H9 (cell line): ENCODE results near the gene TAF8. TPM values are rescaled to one million over a fixed set of nuclear protein-coding genes. Genes with fewer than 3 reads are reported as not detected.

Experiments used
- DNase-seq: peaks from one replicate; pipeline ENCODE4 v3.0.0-alpha.2; 2017
- H2AFZ ChIP-seq: one replicate; pipeline ENCODE4 v1.6.1; 2013; ENCODE audit warnings: mild to moderate bottlenecking, low read length, control low read depth, moderate library complexity
- H2AK5ac ChIP-seq: 2 replicates; pipeline ENCODE4 v1.6.1; 2013; ENCODE audit warnings: low read length, control low read depth, mixed read lengths; ENCODE audit not compliant: insufficient read length
- H2BK120ac ChIP-seq: one replicate; pipeline ENCODE4 v1.6.1; 2013; ENCODE audit warnings: low read depth, mild to moderate bottlenecking, low read length, control low read depth, inconsistent platforms; ENCODE audit not compliant: poor library complexity, severe bottlenecking
- H2BK12ac ChIP-seq: 2 replicates; pipeline ENCODE4 v1.6.1; 2013; ENCODE audit warnings: low read length, control low read depth, mixed read lengths, low read depth; ENCODE audit not compliant: insufficient read length
- H2BK15ac ChIP-seq: 2 replicates; pipeline ENCODE4 v1.6.1; 2013; ENCODE audit warnings: low read depth, low read length, control low read depth
- H2BK20ac ChIP-seq: one replicate; pipeline ENCODE4 v1.6.1; 2013; ENCODE audit warnings: low read depth, mild to moderate bottlenecking, low read length, control low read depth, inconsistent platforms; ENCODE audit not compliant: poor library complexity, severe bottlenecking
- H2BK5ac ChIP-seq: 2 replicates; pipeline ENCODE4 v1.6.1; 2013; ENCODE audit warnings: low read length, control low read depth, mixed read lengths; ENCODE audit not compliant: insufficient read length
- H3K14ac ChIP-seq: 2 replicates; pipeline ENCODE4 v1.6.1; 2013; ENCODE audit warnings: low read length, control low read depth; ENCODE audit not compliant: insufficient read depth
- H3K18ac ChIP-seq: 2 replicates; pipeline ENCODE4 v1.6.1; 2013; ENCODE audit warnings: low read depth, mild to moderate bottlenecking, mixed read lengths, low read length, control low read depth; ENCODE audit not compliant: insufficient read length
- H3K23ac ChIP-seq: 2 replicates; pipeline ENCODE4 v1.6.1; 2013; ENCODE audit warnings: low read length, control low read depth, mixed read lengths, low read depth; ENCODE audit not compliant: insufficient read length
- H3K23me2 ChIP-seq: 2 replicates; pipeline ENCODE4 v1.6.1; 2013; ENCODE audit warnings: low read depth, mild to moderate bottlenecking, mixed read lengths, low read length, control low read depth; ENCODE audit not compliant: insufficient read length, poor library complexity, severe bottlenecking
- H3K27ac ChIP-seq: 2 replicates; pipeline ENCODE4 v1.5.1; 2013; ENCODE audit warnings: low read length, control low read depth, mixed read lengths, low read depth; ENCODE audit not compliant: insufficient read length
- H3K27me3 ChIP-seq: 2 replicates; pipeline ENCODE4 v1.6.1; 2013; ENCODE audit warnings: low read length, control low read depth, inconsistent platforms; ENCODE audit not compliant: insufficient read depth
- H3K4ac ChIP-seq: 2 replicates; pipeline ENCODE4 v1.6.1; 2013; ENCODE audit warnings: low read depth, mild to moderate bottlenecking, control low read depth, inconsistent platforms, low read length, moderate library complexity
- H3K4me1 ChIP-seq: 2 replicates; pipeline ENCODE4 v1.6.1; 2013; ENCODE audit warnings: low read length, control low read depth, inconsistent platforms; ENCODE audit not compliant: insufficient read depth
- H3K4me2 ChIP-seq: 2 replicates; pipeline ENCODE4 v1.6.1; 2013; ENCODE audit warnings: low read length, control low read depth, mixed read lengths; ENCODE audit not compliant: insufficient read length, insufficient read depth
- H3K56ac ChIP-seq: 2 replicates; pipeline ENCODE4 v1.6.1; 2013; ENCODE audit warnings: low read depth, mild to moderate bottlenecking, mixed read lengths, low read length, control low read depth; ENCODE audit not compliant: insufficient read length
- H3K79me1 ChIP-seq: 2 replicates; pipeline ENCODE4 v1.6.1; 2013; ENCODE audit warnings: low read depth, mild to moderate bottlenecking, moderate library complexity, low read length, control low read depth, inconsistent platforms; ENCODE audit not compliant: insufficient read depth, poor library complexity, severe bottlenecking
- H3K79me2 ChIP-seq: 2 replicates; pipeline ENCODE4 v1.6.1; 2013; ENCODE audit warnings: low read length, control low read depth, inconsistent platforms; ENCODE audit not compliant: insufficient read depth
- H3K9ac ChIP-seq: 2 replicates; pipeline ENCODE4 v1.6.1; 2013; ENCODE audit warnings: low read length, control low read depth, mixed read lengths; ENCODE audit not compliant: insufficient read length; ENCODE audit errors: extremely low read depth
- H3K9me3 ChIP-seq: one replicate; pipeline ENCODE4 v1.6.1; 2013; ENCODE audit warnings: low read depth, low read length, inconsistent platforms; ENCODE audit not compliant: control insufficient read depth
- H3T11ph ChIP-seq: one replicate; pipeline ENCODE4 v1.6.1; 2013; ENCODE audit warnings: mild to moderate bottlenecking, low read length, control low read depth, inconsistent platforms
- H4K20me1 ChIP-seq: one replicate; pipeline ENCODE4 v1.6.1; 2013; ENCODE audit not compliant: control insufficient read depth, insufficient read length, insufficient read depth
- H4K5ac ChIP-seq: 2 replicates; pipeline ENCODE4 v1.6.1; 2013; ENCODE audit warnings: low read depth, mild to moderate bottlenecking, mixed read lengths, low read length, control low read depth; ENCODE audit not compliant: insufficient read length
- H4K8ac ChIP-seq: replicated peaks from 2 replicates; pipeline ENCODE4 v1.6.1; 2013; ENCODE audit warnings: low read length, control low read depth, mixed read lengths, low read depth; ENCODE audit not compliant: insufficient read length
- H4K91ac ChIP-seq: 2 replicates; pipeline ENCODE4 v1.6.1; 2013; ENCODE audit warnings: low read depth, mild to moderate bottlenecking, moderate library complexity, mixed read lengths, low read length, control low read depth; ENCODE audit not compliant: insufficient read length
- H3K27ac Mint-ChIP-seq, 3 experiments: 2 replicates in 2 of 3; 3 replicates in 1 of 3; pipeline ENCODE4 v1.8.0; 2020 to 2021; ENCODE audit warnings: mixed read lengths in 3 of 3, mild to moderate bottlenecking in 1 of 3, moderate library complexity in 1 of 3
- H3K27me3 Mint-ChIP-seq: 2 replicates; pipeline ENCODE4 v1.8.0; 2021; ENCODE audit warnings: low read depth, mild to moderate bottlenecking, moderate library complexity, mixed read lengths
- H3K36me3 Mint-ChIP-seq, 3 experiments: 2 replicates in 2 of 3; 3 replicates in 1 of 3; pipeline ENCODE4 v1.8.0; 2020 to 2021; ENCODE audit warnings: low read depth in 3 of 3, mixed read lengths in 3 of 3; ENCODE audit not compliant: insufficient read depth in 1 of 3
- H3K4me1 Mint-ChIP-seq, 2 experiments: 2 replicates each; pipeline ENCODE4 v1.8.0; 2020; ENCODE audit warnings: mixed read lengths in 2 of 2
- H3K4me3 Mint-ChIP-seq, 2 experiments: 2 replicates in 1 of 2; 3 replicates in 1 of 2; pipeline ENCODE4 v1.8.0; 2020 to 2021; ENCODE audit warnings: mild to moderate bottlenecking in 2 of 2, mixed read lengths in 2 of 2, moderate library complexity in 1 of 2
- H3K9me3 Mint-ChIP-seq, 2 experiments: 2 replicates in 1 of 2; 3 replicates in 1 of 2; pipeline ENCODE4 v1.8.0; 2020; ENCODE audit warnings: mild to moderate bottlenecking in 2 of 2, mixed read lengths in 2 of 2, moderate library complexity in 1 of 2
- CTCF ChIP-seq: fragments of 200-600 bp; sonication (generic); conservative IDR thresholded peaks from 3 replicates; pipeline ENCODE4 v1.8.0; 2021; ENCODE audit warnings: antibody characterized with exemption, mild to moderate bottlenecking
- WGBS: extraction: QIAGEN DNeasy Blood & Tissue Kit; methylation state at CpG from one replicate; pipeline ENCODE4 v1.1.7; 2013; ENCODE audit warnings: missing lambda C conversion rate, low lambda C conversion rate, mixed read lengths; ENCODE audit not compliant: insufficient read length; ENCODE audit errors: extremely low coverage; 5-methylcytosine and 5-hydroxymethylcytosine counted together
- total RNA-seq: library from RNA; stranded (reverse); gene quantifications from 2 replicates; pipeline ENCODE4 v1.2.1, GENCODE V29; 2021

The TAF8 gene
- total RNA-seq, 1 experiment from 2014 or later, result 30.4 TPM

DNA sequence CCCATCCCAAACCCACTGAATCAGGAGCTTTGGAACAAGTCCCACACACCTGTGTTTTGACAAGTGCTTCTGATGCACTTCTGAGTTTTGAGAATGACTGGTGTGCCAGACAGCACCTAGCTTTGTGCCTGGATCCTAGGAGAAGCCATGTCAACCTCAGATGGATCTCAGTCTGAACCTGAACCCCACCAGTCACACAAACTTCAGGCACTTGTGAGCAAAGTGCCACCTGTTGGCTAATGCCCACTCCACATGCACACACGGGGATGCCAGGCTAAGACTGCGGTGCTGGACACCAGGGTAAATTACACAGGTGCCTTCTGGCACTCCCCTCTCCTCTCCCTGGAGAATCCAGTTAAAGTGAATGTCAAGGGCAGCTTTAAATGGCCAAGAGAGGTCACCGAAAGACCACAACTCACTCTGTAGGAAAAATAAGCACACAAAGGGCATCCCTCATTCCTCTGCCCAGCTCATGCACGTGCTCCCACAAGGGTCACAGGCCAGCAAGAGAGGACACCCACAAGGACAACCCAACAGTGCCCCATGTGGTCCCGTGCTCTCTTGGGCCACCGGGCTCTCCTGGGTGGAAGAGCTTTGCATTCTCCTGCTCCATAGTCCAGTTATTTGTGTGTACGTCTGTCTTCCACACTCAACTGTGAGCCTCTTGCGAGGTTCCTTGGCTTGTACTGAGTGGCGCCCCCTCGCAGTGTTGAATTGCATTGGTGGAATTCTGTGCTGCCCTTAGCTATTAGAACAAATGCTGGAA is 45.6 kb downstream of the TAF8 start:
- no peak overlapping the region for H4K5ac ChIP-seq
- H3K14ac ChIP-seq, result no peak overlapping the region
- no peaks in the 10 kb centered on the region for H4K20me1 ChIP-seq
- H3K23me2 ChIP-seq, result no peaks in the 10 kb centered on the region
- no peak overlapping the region for H3K23ac ChIP-seq
- DNase-seq, result peak; percentile 41
- no peak overlapping the region for H3K4ac ChIP-seq
- H3K4me2 ChIP-seq, result no peak overlapping the region
- no peak overlapping the region for H3K4me3 Mint-ChIP-seq
- no peak overlapping the region for H3K56ac ChIP-seq
- no peak overlapping the region for H2BK120ac ChIP-seq
- H4K8ac ChIP-seq, result no peak overlapping the region
- H3K36me3 Mint-ChIP-seq, result 0 out of 7 replicates have a peak, but pooled peaks cover 0 to 3% (median under 1%) of the 10 kb centered on the region in 3 experiments
- H2AFZ ChIP-seq, result no peak overlapping the region
- H3K79me2 ChIP-seq, result no peaks in the 10 kb centered on the region
- H3K27ac ChIP-seq, result no peak overlapping the region
- no peak overlapping the region for H3K9ac ChIP-seq
- H2BK12ac ChIP-seq, result no peak overlapping the region
- peak; percentile 51 for TF ChIP-seq CTCF
- H3K18ac ChIP-seq, result no peak overlapping the region
- H4K91ac ChIP-seq, result no peak overlapping the region
- no peaks in the 10 kb centered on the region for H3K9me3 ChIP-seq
- no peak overlapping the region for H2BK20ac ChIP-seq
- H3K4me1 Mint-ChIP-seq, result peaks cover 18 to 39% of the 10 kb centered on the region in 2 experiments
- no peaks in the 10 kb centered on the region for H3K79me1 ChIP-seq
- peak overlapping the region in 1 of 3 experiments; percentile 9; a peak in 2 of 7 replicates for H3K27ac Mint-ChIP-seq
- H3K27me3 ChIP-seq, result no peaks in the 10 kb centered on the region; the same call in 1 of the 2 replicates
- H3K9me3 Mint-ChIP-seq, result no peaks in the 10 kb centered on the region
- no CpG with 5 or more reads among the region's 10 CpGs for WGBS
- H2BK5ac ChIP-seq, result no peak overlapping the region
- no peak overlapping the region for H2BK15ac ChIP-seq
- no peak overlapping the region for H3T11ph ChIP-seq
- no peak overlapping the region for H2AK5ac ChIP-seq
- H3K27me3 Mint-ChIP-seq, result peaks cover 78% of the 10 kb centered on the region
- H3K4me1 ChIP-seq, result no peaks in the 10 kb centered on the region; the same call in 1 of the 2 replicates
